Panc1 (cell line): ENCODE data around the gene CNOT6L.

ENCODE experiments used
- POLR2AphosphoS5 ChIP-seq: IDR thresholded peaks from 2 replicates; pipeline ENCODE4 v1.6.1; 2012; ENCODE audit warnings: mild to moderate bottlenecking, low read depth, low read length, moderate library complexity
- TCF7L2 ChIP-seq: IDR thresholded peaks from 2 replicates; pipeline ENCODE4 v1.6.1; 2011; ENCODE audit warnings: mild to moderate bottlenecking, low read depth, low read length, inconsistent platforms
- TF ChIP-seq, protein P1 (sequence below): fragments of 450-650 bp; IDR thresholded peaks from 2 replicates; pipeline ENCODE4 v1.5.1; 2017; ENCODE audit warnings: mild to moderate bottlenecking

DNA sequence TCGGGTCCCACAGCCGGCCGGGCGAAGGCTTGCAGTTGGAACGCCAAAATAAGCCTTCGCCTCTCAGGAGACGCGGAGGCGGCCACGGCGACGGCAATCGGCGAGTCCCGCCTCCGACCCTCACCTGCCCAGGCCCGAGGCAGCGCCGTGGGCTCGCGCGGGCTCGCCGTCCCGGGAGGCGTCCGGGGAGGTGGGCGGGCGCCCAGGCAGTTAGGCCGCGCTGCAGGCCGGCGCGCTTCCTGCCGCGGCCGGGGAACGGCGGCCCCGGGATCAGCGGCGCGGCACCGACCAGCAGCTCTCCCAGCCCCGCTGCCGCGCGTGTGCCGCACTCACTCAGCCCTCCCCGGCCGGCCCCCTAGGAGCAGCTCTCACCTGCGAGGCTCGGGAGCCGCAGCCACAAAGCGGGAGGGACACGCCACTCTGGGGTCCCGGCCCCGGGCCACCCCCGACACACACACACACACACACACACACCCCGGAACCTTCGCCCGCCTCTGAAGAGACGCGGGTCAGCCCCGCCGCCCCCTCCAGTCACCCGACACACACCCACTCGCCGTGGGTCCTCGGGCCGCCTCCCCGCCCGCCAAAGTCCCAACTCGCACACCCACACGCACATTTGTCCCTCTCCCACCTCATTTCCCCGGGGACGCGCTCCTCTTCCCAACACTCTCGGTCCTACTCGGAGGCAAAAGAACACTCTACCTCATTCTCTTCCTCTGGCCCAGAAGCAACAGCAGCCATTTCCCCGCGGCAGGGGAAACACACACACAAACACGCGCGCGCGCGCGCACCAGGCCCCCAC lies at the start of gene CNOT6L:
- TF ChIP-seq POLR2AphosphoS5 (no peak), TCF7L2 (no peak; the same call in 1 of the 2 replicates)
- TF ChIP-seq, protein P1, sequence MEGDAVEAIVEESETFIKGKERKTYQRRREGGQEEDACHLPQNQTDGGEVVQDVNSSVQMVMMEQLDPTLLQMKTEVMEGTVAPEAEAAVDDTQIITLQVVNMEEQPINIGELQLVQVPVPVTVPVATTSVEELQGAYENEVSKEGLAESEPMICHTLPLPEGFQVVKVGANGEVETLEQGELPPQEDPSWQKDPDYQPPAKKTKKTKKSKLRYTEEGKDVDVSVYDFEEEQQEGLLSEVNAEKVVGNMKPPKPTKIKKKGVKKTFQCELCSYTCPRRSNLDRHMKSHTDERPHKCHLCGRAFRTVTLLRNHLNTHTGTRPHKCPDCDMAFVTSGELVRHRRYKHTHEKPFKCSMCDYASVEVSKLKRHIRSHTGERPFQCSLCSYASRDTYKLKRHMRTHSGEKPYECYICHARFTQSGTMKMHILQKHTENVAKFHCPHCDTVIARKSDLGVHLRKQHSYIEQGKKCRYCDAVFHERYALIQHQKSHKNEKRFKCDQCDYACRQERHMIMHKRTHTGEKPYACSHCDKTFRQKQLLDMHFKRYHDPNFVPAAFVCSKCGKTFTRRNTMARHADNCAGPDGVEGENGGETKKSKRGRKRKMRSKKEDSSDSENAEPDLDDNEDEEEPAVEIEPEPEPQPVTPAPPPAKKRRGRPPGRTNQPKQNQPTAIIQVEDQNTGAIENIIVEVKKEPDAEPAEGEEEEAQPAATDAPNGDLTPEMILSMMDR = no peak
